ENCODE measurements around the gene CUZD1.
A peak's percentile ranks its signal among the peaks of the same experiment; 100 is the strongest.
"Not testable (repeated sequence)": the region's sequence is repeated elsewhere in the genome, so short reads cannot be mapped to it uniquely, and the experiment has no call there.

The CUZD1 gene

GRCh38 chr10:122845783-122846332 is at the start of gene CUZD1:
CUZD1 (minus strand) TSS chr10:122845857; CDS start chr10:122845843, 14 bp downstream.
- no peak for DNase-seq

GRCh38 chr10:122894261-122894944 is 48.7 kb upstream of the CUZD1 start:
- DNase-seq, result no peak

GRCh38 chr10:122884166-122884565 is 38.5 kb upstream of the CUZD1 start:
- DNase-seq, result no peak

GRCh38 chr10:122882766-122883165 is 37.1 kb upstream of the CUZD1 start:
- DNase-seq, result peak; percentile 8 to 58 (median 8)

- DNase-seq, result peak; percentile 96 to 99 (median 98)
Observed at GRCh38 chr10:122879339-122880273, 33.9 kb upstream of the CUZD1 start, which contains the start of gene FAM24B. FAM24B (minus strand) TSS chr10:122879581; CDS start chr10:122850515, 29,066 bp downstream.

GRCh38 chr10:122878799-122879338 is 33.2 kb upstream of the CUZD1 start:
- peak; percentile 18 to 55 (median 51) for DNase-seq

- peak; percentile 32 to 37 (median 34) for DNase-seq
Observed at GRCh38 chr10:122877264-122877663, 31.6 kb upstream of the CUZD1 start.

GRCh38 chr10:122876467-122876855 is 30.8 kb upstream of the CUZD1 start:
- DNase-seq, result no peak

GRCh38 chr10:122875843-122876466 is 30.3 kb upstream of the CUZD1 start:
- DNase-seq, result no peak

- DNase-seq, result not testable (repeated sequence)
Observed at GRCh38 chr10:122871947-122872346, 26.3 kb upstream of the CUZD1 start.

GRCh38 chr10:122868768-122869167 is 23.1 kb upstream of the CUZD1 start:
- DNase-seq, result not testable (repeated sequence)

GRCh38 chr10:122866757-122867482 is 21.3 kb upstream of the CUZD1 start:
- not testable (repeated sequence) for DNase-seq

- DNase-seq, result no peak
Observed at GRCh38 chr10:122864901-122865300, 19.2 kb upstream of the CUZD1 start.

GRCh38 chr10:122864194-122864592 is 18.5 kb upstream of the CUZD1 start:
- DNase-seq, result no peak

GRCh38 chr10:122863216-122864193 is 17.8 kb upstream of the CUZD1 start:
- no peak for DNase-seq

- DNase-seq, result no peak
Observed at GRCh38 chr10:122861711-122862161, 16.1 kb upstream of the CUZD1 start.

- no peak for DNase-seq
Observed at GRCh38 chr10:122859527-122859926, 13.9 kb upstream of the CUZD1 start.

- not testable (repeated sequence) for DNase-seq
Observed at GRCh38 chr10:122858042-122858441, 12.4 kb upstream of the CUZD1 start.

- DNase-seq, result peak; percentile 51 to 63 (median 54)
Observed at GRCh38 chr10:122856902-122857301, 11.2 kb upstream of the CUZD1 start.

- no peak for DNase-seq
Observed at GRCh38 chr10:122855745-122856144, 10.1 kb upstream of the CUZD1 start.

Data from suppressor macrophage treated with lipopolysaccharide for 1 hour (primary cell).